Measurements from ENCODE around the gene MYH13.

The MYH13 gene

GRCh38 chr17:10286324-10286723 is 86.5 kb downstream of the MYH13 start:
- H3K4me1 ChIP-seq (ENCODE audit: insufficient read depth, insufficient read length): no peaks in the 10 kb centered on the region
- no peak overlapping the region for H3K4me3 ChIP-seq (ENCODE audit: insufficient read length, low read depth)
- no peaks in the 10 kb centered on the region for H3K36me3 ChIP-seq (ENCODE audit: insufficient read depth, insufficient read length, low read length)
- no peak for DNase-seq (ENCODE audit: low read depth, low spot score)
- H3K9ac ChIP-seq (ENCODE audit: insufficient read length, low read depth): no peak overlapping the region
- no peaks in the 10 kb centered on the region for H3K9me3 ChIP-seq (ENCODE audit: insufficient read depth, low read length)
- TF ChIP-seq ZNF274 (IDR thresholded peaks at IDR 0.05; ENCODE audit: low read depth, low read length) (no peak), SUZ12 (IDR thresholded peaks at IDR 0.05; ENCODE audit: extremely low read depth, insufficient read depth, insufficient read length) (no peak), YY1 (IDR thresholded peaks at IDR 0.05; ENCODE audit: insufficient read depth, insufficient read length) (no peak)
- no peaks in the 10 kb centered on the region for H3K27me3 ChIP-seq (ENCODE audit: insufficient read depth, insufficient read length)

- H3K4me1 ChIP-seq (ENCODE audit: insufficient read depth, insufficient read length): no peaks in the 10 kb centered on the region
- TF ChIP-seq SUZ12 (IDR thresholded peaks at IDR 0.05; ENCODE audit: extremely low read depth, insufficient read depth, insufficient read length): no peak
- TF ChIP-seq YY1 (IDR thresholded peaks at IDR 0.05; ENCODE audit: insufficient read depth, insufficient read length): no peak
- no peak for TF ChIP-seq ZNF274 (IDR thresholded peaks at IDR 0.05; ENCODE audit: low read depth, low read length)
- no peak for DNase-seq (ENCODE audit: low read depth, low spot score)
- H3K36me3 ChIP-seq (ENCODE audit: insufficient read depth, insufficient read length, low read length): no peaks in the 10 kb centered on the region
- H3K9ac ChIP-seq (ENCODE audit: insufficient read length, low read depth): no peak overlapping the region
- H3K27me3 ChIP-seq (ENCODE audit: insufficient read depth, insufficient read length): no peaks in the 10 kb centered on the region
- no peak overlapping the region for H3K4me3 ChIP-seq (ENCODE audit: insufficient read length, low read depth)
- no peaks in the 10 kb centered on the region for H3K9me3 ChIP-seq (ENCODE audit: insufficient read depth, low read length)
Observed at GRCh38 chr17:10285896-10286295, 86.9 kb downstream of the MYH13 start.

GRCh38 chr17:10280068-10280467 is 92.7 kb downstream of the MYH13 start:
- Histone ChIP-seq H3K4me3 (ENCODE audit: insufficient read length, low read depth) (no peak overlapping the region), H3K9ac (ENCODE audit: insufficient read length, low read depth) (no peak overlapping the region), H3K4me1 (ENCODE audit: insufficient read depth, insufficient read length) (peaks cover 3% of the 10 kb centered on the region), H3K9me3 (ENCODE audit: insufficient read depth, low read length) (no peaks in the 10 kb centered on the region), H3K27me3 (ENCODE audit: insufficient read depth, insufficient read length) (no peaks in the 10 kb centered on the region), H3K36me3 (ENCODE audit: insufficient read depth, insufficient read length, low read length) (no peaks in the 10 kb centered on the region)
- DNase-seq (ENCODE audit: low read depth, low spot score): no peak
- TF ChIP-seq SUZ12 (IDR thresholded peaks at IDR 0.05; ENCODE audit: extremely low read depth, insufficient read depth, insufficient read length) (no peak), YY1 (IDR thresholded peaks at IDR 0.05; ENCODE audit: insufficient read depth, insufficient read length) (no peak), ZNF274 (IDR thresholded peaks at IDR 0.05; ENCODE audit: low read depth, low read length) (no peak)

GRCh38 chr17:10278218-10278617 is 94.6 kb downstream of the MYH13 start:
- Histone ChIP-seq H3K4me3 (ENCODE audit: insufficient read length, low read depth) (no peak overlapping the region), H3K36me3 (ENCODE audit: insufficient read depth, insufficient read length, low read length) (no peaks in the 10 kb centered on the region), H3K27me3 (ENCODE audit: insufficient read depth, insufficient read length) (no peaks in the 10 kb centered on the region), H3K9me3 (ENCODE audit: insufficient read depth, low read length) (no peaks in the 10 kb centered on the region), H3K9ac (ENCODE audit: insufficient read length, low read depth) (no peak overlapping the region), H3K4me1 (ENCODE audit: insufficient read depth, insufficient read length) (peaks cover 3% of the 10 kb centered on the region)
- TF ChIP-seq YY1 (IDR thresholded peaks at IDR 0.05; ENCODE audit: insufficient read depth, insufficient read length) (no peak), ZNF274 (IDR thresholded peaks at IDR 0.05; ENCODE audit: low read depth, low read length) (no peak), SUZ12 (IDR thresholded peaks at IDR 0.05; ENCODE audit: extremely low read depth, insufficient read depth, insufficient read length) (no peak)
- DNase-seq (ENCODE audit: low read depth, low spot score): no peak

- no peak for TF ChIP-seq ZNF274 (IDR thresholded peaks at IDR 0.05; ENCODE audit: low read depth, low read length)
- no peak for TF ChIP-seq SUZ12 (IDR thresholded peaks at IDR 0.05; ENCODE audit: extremely low read depth, insufficient read depth, insufficient read length)
- no peak for DNase-seq (ENCODE audit: low read depth, low spot score)
- H3K9me3 ChIP-seq (ENCODE audit: insufficient read depth, low read length): no peaks in the 10 kb centered on the region
- H3K36me3 ChIP-seq (ENCODE audit: insufficient read depth, insufficient read length, low read length): no peaks in the 10 kb centered on the region
- H3K9ac ChIP-seq (ENCODE audit: insufficient read length, low read depth): no peak overlapping the region
- H3K27me3 ChIP-seq (ENCODE audit: insufficient read depth, insufficient read length): no peaks in the 10 kb centered on the region
- no peak overlapping the region for H3K4me3 ChIP-seq (ENCODE audit: insufficient read length, low read depth)
- peaks cover 3% of the 10 kb centered on the region for H3K4me1 ChIP-seq (ENCODE audit: insufficient read depth, insufficient read length)
Observed at GRCh38 chr17:10276436-10276835, 96.4 kb downstream of the MYH13 start.

GRCh38 chr17:10275418-10275817 is 97.4 kb downstream of the MYH13 start:
- Histone ChIP-seq H3K36me3 (ENCODE audit: insufficient read depth, insufficient read length, low read length) (no peaks in the 10 kb centered on the region), H3K9ac (ENCODE audit: insufficient read length, low read depth) (no peak overlapping the region), H3K9me3 (ENCODE audit: insufficient read depth, low read length) (no peaks in the 10 kb centered on the region), H3K4me3 (ENCODE audit: insufficient read length, low read depth) (no peak overlapping the region), H3K4me1 (ENCODE audit: insufficient read depth, insufficient read length) (peaks cover 3% of the 10 kb centered on the region), H3K27me3 (ENCODE audit: insufficient read depth, insufficient read length) (no peaks in the 10 kb centered on the region)
- DNase-seq (ENCODE audit: low read depth, low spot score): no peak
- no peak for TF ChIP-seq ZNF274 (IDR thresholded peaks at IDR 0.05; ENCODE audit: low read depth, low read length)

- no peak for DNase-seq (ENCODE audit: low read depth, low spot score)
- H3K4me3 ChIP-seq (ENCODE audit: insufficient read length, low read depth): no peak overlapping the region
- TF ChIP-seq YY1 (IDR thresholded peaks at IDR 0.05; ENCODE audit: insufficient read depth, insufficient read length) (no peak), ZNF274 (IDR thresholded peaks at IDR 0.05; ENCODE audit: low read depth, low read length) (no peak), SUZ12 (IDR thresholded peaks at IDR 0.05; ENCODE audit: extremely low read depth, insufficient read depth, insufficient read length) (no peak)
- H3K36me3 ChIP-seq (ENCODE audit: insufficient read depth, insufficient read length, low read length): no peaks in the 10 kb centered on the region
- no peak overlapping the region for H3K9ac ChIP-seq (ENCODE audit: insufficient read length, low read depth)
- H3K4me1 ChIP-seq (ENCODE audit: insufficient read depth, insufficient read length): no peaks in the 10 kb centered on the region
- H3K27me3 ChIP-seq (ENCODE audit: insufficient read depth, insufficient read length): no peaks in the 10 kb centered on the region
- no peaks in the 10 kb centered on the region for H3K9me3 ChIP-seq (ENCODE audit: insufficient read depth, low read length)
Observed at GRCh38 chr17:10271106-10271562, 101.7 kb downstream of the MYH13 start.

GRCh38 chr17:10270258-10270657 is 102.5 kb downstream of the MYH13 start:
- Histone ChIP-seq H3K9ac (ENCODE audit: insufficient read length, low read depth) (no peak overlapping the region), H3K9me3 (ENCODE audit: insufficient read depth, low read length) (no peaks in the 10 kb centered on the region), H3K36me3 (ENCODE audit: insufficient read depth, insufficient read length, low read length) (no peaks in the 10 kb centered on the region), H3K4me3 (ENCODE audit: insufficient read length, low read depth) (no peak overlapping the region), H3K27me3 (ENCODE audit: insufficient read depth, insufficient read length) (no peaks in the 10 kb centered on the region), H3K4me1 (ENCODE audit: insufficient read depth, insufficient read length) (no peaks in the 10 kb centered on the region)
- no peak for TF ChIP-seq ZNF274 (IDR thresholded peaks at IDR 0.05; ENCODE audit: low read depth, low read length)
- TF ChIP-seq SUZ12 (IDR thresholded peaks at IDR 0.05; ENCODE audit: extremely low read depth, insufficient read depth, insufficient read length): no peak
- TF ChIP-seq YY1 (IDR thresholded peaks at IDR 0.05; ENCODE audit: insufficient read depth, insufficient read length): no peak
- DNase-seq (ENCODE audit: low read depth, low spot score): no peak
